SK-N-SH treated with all-trans-retinoic acid at 6 μM for 48 hours (cell line): ENCODE results near the gene FSTL1.

Experiments
- ARNTL ChIP-seq: fragments of 450-650 bp; formaldehyde crosslinking; IDR thresholded peaks from 2 replicates; pipeline ENCODE4 v1.5.0; 2020; ENCODE audit warnings: low read depth, mild to moderate bottlenecking, moderate library complexity, borderline replicate concordance
- CSDC2 ChIP-seq: fragments of 250-450 bp; sonication (Bioruptor Pico); IDR thresholded peaks from 2 replicates; pipeline ENCODE4 v1.5.0; 2020; ENCODE audit warnings: mild to moderate bottlenecking, moderate library complexity
- GLIS3 ChIP-seq: fragments of 250-450 bp; sonication (Bioruptor Pico); IDR thresholded peaks from 2 replicates; pipeline ENCODE4 v1.5.0; 2020; ENCODE audit warnings: mild to moderate bottlenecking, moderate library complexity
- PPARA ChIP-seq: fragments of 250-450 bp; sonication (Bioruptor Pico); IDR thresholded peaks from 2 replicates; pipeline ENCODE4 v1.5.0; 2020; ENCODE audit warnings: mild to moderate bottlenecking, borderline replicate concordance
- ZFP3 ChIP-seq: fragments of 250-450 bp; sonication (Bioruptor Pico); IDR thresholded peaks from 2 replicates; pipeline ENCODE4 v1.5.0; 2020; ENCODE audit warnings: mild to moderate bottlenecking, moderate library complexity
- ZFP30 ChIP-seq: fragments of 450-650 bp; formaldehyde crosslinking; IDR thresholded peaks from 2 replicates; pipeline ENCODE4 v1.5.0; 2022; ENCODE audit warnings: mild to moderate bottlenecking, moderate library complexity
- ZNF565 ChIP-seq: fragments of 450-650 bp; formaldehyde crosslinking; conservative IDR thresholded peaks from 2 replicates; pipeline ENCODE4 v1.5.0; 2020; ENCODE audit warnings: low read depth, mild to moderate bottlenecking, moderate library complexity
- TF ChIP-seq, protein P1 (sequence below): fragments of 250-450 bp; sonication (Bioruptor Pico); IDR thresholded peaks from 2 replicates; pipeline ENCODE4 v1.8.0; 2021; ENCODE audit warnings: low read depth, mild to moderate bottlenecking, moderate library complexity, borderline replicate concordance

DNA sequence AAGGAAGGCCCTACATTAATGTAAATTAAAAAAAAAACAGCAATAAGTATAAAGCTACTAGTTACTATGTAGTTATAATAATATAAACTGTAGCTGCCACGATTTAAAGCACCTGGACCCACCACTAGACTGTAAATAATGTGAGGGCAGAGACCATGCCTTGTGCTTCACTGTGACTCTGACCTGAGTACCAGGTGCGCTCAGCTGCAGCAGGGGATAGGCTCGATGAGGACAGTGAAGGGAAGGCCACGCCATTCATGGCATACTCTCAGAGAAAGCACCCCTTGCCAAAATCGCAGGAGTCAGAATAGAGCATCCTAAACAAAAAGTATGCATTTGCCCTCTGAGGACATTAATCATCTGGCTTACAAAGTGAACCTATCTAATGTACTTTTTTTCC lies 5.1 kb downstream of the FSTL1 start:
- TF ChIP-seq ARNTL (CRISPR knock-in tag): no peak
- TF ChIP-seq ZNF565 (CRISPR knock-in tag): no peak
- no peak for TF ChIP-seq CSDC2 (CRISPR knock-in tag)
- TF ChIP-seq, protein P1, sequence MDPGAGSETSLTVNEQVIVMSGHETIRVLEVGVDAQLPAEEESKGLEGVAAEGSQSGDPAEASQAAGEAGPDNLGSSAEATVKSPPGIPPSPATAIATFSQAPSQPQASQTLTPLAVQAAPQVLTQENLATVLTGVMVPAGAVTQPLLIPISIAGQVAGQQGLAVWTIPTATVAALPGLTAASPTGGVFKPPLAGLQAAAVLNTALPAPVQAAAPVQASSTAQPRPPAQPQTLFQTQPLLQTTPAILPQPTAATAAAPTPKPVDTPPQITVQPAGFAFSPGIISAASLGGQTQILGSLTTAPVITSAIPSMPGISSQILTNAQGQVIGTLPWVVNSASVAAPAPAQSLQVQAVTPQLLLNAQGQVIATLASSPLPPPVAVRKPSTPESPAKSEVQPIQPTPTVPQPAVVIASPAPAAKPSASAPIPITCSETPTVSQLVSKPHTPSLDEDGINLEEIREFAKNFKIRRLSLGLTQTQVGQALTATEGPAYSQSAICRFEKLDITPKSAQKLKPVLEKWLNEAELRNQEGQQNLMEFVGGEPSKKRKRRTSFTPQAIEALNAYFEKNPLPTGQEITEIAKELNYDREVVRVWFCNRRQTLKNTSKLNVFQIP (CRISPR knock-in tag): no peak
- no peak for TF ChIP-seq ZFP30
- TF ChIP-seq PPARA (CRISPR knock-in tag): no peak
- TF ChIP-seq GLIS3 (CRISPR knock-in tag): no peak
- no peak for TF ChIP-seq ZFP3 (CRISPR knock-in tag)
